ENCODE data around the gene FAM240B. TPM values are rescaled to one million over a fixed set of nuclear protein-coding genes. Genes with fewer than 3 reads are reported as not detected.

FAM240B gene
- total and polyA plus RNA-seq, 2 experiments from 2014 or later = not detected

GRCh38 chr9:38715684-38716083 is 4.2 kb downstream of the FAM240B start (continued):
- TF ChIP-seq, protein P1, sequence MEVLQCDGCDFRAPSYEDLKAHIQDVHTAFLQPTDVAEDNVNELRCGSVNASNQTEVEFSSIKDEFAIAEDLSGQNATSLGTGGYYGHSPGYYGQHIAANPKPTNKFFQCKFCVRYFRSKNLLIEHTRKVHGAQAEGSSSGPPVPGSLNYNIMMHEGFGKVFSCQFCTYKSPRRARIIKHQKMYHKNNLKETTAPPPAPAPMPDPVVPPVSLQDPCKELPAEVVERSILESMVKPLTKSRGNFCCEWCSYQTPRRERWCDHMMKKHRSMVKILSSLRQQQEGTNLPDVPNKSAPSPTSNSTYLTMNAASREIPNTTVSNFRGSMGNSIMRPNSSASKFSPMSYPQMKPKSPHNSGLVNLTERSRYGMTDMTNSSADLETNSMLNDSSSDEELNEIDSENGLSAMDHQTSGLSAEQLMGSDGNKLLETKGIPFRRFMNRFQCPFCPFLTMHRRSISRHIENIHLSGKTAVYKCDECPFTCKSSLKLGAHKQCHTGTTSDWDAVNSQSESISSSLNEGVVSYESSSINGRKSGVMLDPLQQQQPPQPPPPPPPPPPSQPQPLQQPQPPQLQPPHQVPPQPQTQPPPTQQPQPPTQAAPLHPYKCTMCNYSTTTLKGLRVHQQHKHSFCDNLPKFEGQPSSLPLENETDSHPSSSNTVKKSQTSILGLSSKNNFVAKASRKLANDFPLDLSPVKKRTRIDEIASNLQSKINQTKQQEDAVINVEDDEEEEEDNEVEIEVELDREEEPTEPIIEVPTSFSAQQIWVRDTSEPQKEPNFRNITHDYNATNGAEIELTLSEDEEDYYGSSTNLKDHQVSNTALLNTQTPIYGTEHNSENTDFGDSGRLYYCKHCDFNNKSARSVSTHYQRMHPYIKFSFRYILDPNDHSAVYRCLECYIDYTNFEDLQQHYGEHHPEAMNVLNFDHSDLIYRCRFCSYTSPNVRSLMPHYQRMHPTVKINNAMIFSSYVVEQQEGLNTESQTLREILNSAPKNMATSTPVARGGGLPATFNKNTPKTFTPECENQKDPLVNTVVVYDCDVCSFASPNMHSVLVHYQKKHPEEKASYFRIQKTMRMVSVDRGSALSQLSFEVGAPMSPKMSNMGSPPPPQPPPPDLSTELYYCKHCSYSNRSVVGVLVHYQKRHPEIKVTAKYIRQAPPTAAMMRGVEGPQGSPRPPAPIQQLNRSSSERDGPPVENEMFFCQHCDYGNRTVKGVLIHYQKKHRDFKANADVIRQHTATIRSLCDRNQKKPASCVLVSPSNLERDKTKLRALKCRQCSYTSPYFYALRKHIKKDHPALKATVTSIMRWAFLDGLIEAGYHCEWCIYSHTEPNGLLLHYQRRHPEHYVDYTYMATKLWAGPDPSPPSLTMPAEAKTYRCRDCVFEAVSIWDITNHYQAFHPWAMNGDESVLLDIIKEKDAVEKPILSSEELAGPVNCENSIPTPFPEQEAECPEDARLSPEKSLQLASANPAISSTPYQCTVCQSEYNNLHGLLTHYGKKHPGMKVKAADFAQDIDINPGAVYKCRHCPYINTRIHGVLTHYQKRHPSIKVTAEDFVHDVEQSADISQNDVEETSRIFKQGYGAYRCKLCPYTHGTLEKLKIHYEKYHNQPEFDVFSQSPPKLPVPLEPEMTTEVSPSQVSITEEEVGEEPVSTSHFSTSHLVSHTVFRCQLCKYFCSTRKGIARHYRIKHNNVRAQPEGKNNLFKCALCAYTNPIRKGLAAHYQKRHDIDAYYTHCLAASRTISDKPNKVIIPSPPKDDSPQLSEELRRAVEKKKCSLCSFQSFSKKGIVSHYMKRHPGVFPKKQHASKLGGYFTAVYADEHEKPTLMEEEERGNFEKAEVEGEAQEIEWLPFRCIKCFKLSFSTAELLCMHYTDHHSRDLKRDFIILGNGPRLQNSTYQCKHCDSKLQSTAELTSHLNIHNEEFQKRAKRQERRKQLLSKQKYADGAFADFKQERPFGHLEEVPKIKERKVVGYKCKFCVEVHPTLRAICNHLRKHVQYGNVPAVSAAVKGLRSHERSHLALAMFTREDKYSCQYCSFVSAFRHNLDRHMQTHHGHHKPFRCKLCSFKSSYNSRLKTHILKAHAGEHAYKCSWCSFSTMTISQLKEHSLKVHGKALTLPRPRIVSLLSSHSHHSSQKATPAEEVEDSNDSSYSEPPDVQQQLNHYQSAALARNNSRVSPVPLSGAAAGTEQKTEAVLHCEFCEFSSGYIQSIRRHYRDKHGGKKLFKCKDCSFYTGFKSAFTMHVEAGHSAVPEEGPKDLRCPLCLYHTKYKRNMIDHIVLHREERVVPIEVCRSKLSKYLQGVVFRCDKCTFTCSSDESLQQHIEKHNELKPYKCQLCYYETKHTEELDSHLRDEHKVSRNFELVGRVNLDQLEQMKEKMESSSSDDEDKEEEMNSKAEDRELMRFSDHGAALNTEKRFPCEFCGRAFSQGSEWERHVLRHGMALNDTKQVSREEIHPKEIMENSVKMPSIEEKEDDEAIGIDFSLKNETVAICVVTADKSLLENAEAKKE (CRISPR knock-in tag; IDR thresholded peaks at IDR 0.05) = no peak

DNA sequence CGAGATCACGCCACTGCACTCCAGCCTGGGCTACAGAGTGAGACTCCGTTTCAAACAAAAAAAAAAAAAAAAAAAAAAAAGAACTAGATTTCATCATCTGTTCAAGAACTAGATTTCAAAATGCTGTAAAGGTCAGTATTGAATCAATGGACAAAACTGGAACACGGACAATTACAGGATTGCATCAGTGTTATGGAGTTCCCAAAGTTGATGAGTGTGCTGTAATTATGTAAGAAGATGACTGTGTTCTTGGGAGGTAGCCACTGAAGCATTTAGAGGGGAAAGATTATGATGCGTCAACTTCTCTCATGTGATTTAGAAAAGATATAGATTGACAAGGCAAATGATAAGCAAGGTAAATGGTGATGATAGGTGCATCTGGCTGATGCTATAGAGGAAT is 6.5 kb downstream of the FAM240B start:
- H3K27ac Mint-ChIP-seq = no peak overlapping the region
- H3K4me2 ChIP-seq = no peak overlapping the region
- no peaks in the 10 kb centered on the region for H3K36me3 ChIP-seq (ENCODE audit: insufficient read depth)
- H3K4me1 Mint-ChIP-seq = peaks cover 11% of the 10 kb centered on the region
- no peak overlapping the region for H3K27ac ChIP-seq (ENCODE audit: low read depth)
- H3K79me2 ChIP-seq (replicated peaks; ENCODE audit: insufficient read depth) = no peaks in the 10 kb centered on the region
- no peak overlapping the region for H2AFZ ChIP-seq
- no peak for ATAC-seq
- H3K27me3 Mint-ChIP-seq (ENCODE audit: insufficient read depth, low read depth, poor library complexity) = peaks cover 4% of the 10 kb centered on the region
- H3K9me3 Mint-ChIP-seq = no peaks in the 10 kb centered on the region
- no peak overlapping the region for H3K4me3 Mint-ChIP-seq
- H3F3A ChIP-seq (replicated peaks; ENCODE audit: low read depth) = no peaks in the 10 kb centered on the region
- H3K36me3 Mint-ChIP-seq (ENCODE audit: low read depth) = no peaks in the 10 kb centered on the region
- H3K4me3 ChIP-seq = no peak overlapping the region
- no peaks in the 10 kb centered on the region for H3K27me3 ChIP-seq (ENCODE audit: insufficient read depth)
- no peak for DNase-seq (ENCODE audit: low spot score)
- no peaks in the 10 kb centered on the region for H4K20me1 ChIP-seq (replicated peaks; ENCODE audit: insufficient read depth)
- peaks cover 10% of the 10 kb centered on the region; the same call in 1 of the 2 replicates for H3K4me1 ChIP-seq (ENCODE audit: insufficient read depth)
- H3K9me2 ChIP-seq (ENCODE audit: insufficient read depth) = no peaks in the 10 kb centered on the region
- no peak for TF ChIP-seq NANOG (IDR thresholded peaks at IDR 0.05; ENCODE audit: borderline replicate concordance)
- TF ChIP-seq, protein P1 (CRISPR knock-in tag; IDR thresholded peaks at IDR 0.05) = no peak
- no peak for TF ChIP-seq ZNF331 (CRISPR knock-in tag; IDR thresholded peaks at IDR 0.05; ENCODE audit: low read depth)
- no peak for TF ChIP-seq POLR2AphosphoS5 (IDR thresholded peaks at IDR 0.05; ENCODE audit: low read depth)
- TF ChIP-seq EZH2phosphoT487 (IDR thresholded peaks at IDR 0.05; ENCODE audit: unreplicated experiment) = no peak
- TF ChIP-seq STAT1 (IDR thresholded peaks at IDR 0.05; ENCODE audit: unreplicated experiment) = no peak
- TF ChIP-seq, protein P2, sequence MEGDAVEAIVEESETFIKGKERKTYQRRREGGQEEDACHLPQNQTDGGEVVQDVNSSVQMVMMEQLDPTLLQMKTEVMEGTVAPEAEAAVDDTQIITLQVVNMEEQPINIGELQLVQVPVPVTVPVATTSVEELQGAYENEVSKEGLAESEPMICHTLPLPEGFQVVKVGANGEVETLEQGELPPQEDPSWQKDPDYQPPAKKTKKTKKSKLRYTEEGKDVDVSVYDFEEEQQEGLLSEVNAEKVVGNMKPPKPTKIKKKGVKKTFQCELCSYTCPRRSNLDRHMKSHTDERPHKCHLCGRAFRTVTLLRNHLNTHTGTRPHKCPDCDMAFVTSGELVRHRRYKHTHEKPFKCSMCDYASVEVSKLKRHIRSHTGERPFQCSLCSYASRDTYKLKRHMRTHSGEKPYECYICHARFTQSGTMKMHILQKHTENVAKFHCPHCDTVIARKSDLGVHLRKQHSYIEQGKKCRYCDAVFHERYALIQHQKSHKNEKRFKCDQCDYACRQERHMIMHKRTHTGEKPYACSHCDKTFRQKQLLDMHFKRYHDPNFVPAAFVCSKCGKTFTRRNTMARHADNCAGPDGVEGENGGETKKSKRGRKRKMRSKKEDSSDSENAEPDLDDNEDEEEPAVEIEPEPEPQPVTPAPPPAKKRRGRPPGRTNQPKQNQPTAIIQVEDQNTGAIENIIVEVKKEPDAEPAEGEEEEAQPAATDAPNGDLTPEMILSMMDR (conservative IDR thresholded peaks at IDR 0.05; ENCODE audit: low read depth in 2 of 2) = no peak
- no peak for TF ChIP-seq EZH2 (IDR thresholded peaks at IDR 0.05; ENCODE audit: low read depth, unreplicated experiment)
- no peak for TF ChIP-seq ZNF114 (CRISPR knock-in tag; IDR thresholded peaks at IDR 0.05)

Measured in GM23338 (cell line).